Dendritic cell treated with granulocyte-macrophage colony-stimulating factor and Interleukin-4, amounts not matched to agents 40 ng/mL and 50 ng/mL, for 4 days (primary cell): ENCODE data around the gene ZBTB7C.

Experiments used
- H3K27ac Mint-ChIP-seq: one replicate; pipeline ENCODE4 v1.8.0; 2022; ENCODE audit warnings: mild to moderate bottlenecking, mixed read lengths
- H3K27me3 Mint-ChIP-seq: one replicate; pipeline ENCODE4 v1.8.0; 2022; ENCODE audit warnings: mild to moderate bottlenecking, mixed read lengths
- H3K36me3 Mint-ChIP-seq: one replicate; pipeline ENCODE4 v1.8.0; 2022; ENCODE audit warnings: low read depth, mixed read lengths
- H3K4me1 Mint-ChIP-seq: one replicate; pipeline ENCODE4 v1.8.0; 2022; ENCODE audit warnings: low read depth, mixed read lengths
- H3K4me3 Mint-ChIP-seq: one replicate; pipeline ENCODE4 v1.8.0; 2022; ENCODE audit warnings: mild to moderate bottlenecking, moderate library complexity, mixed read lengths
- H3K9me3 Mint-ChIP-seq: one replicate; pipeline ENCODE4 v1.8.0; 2022; ENCODE audit warnings: mixed read lengths
- intact Hi-C: fragments of 100-400 bp; cut with micrococcal nuclease; formaldehyde crosslinking; loops from one replicate; pipeline ENCODE4 v1.15.0; 2022

ZBTB7C gene

DNA sequence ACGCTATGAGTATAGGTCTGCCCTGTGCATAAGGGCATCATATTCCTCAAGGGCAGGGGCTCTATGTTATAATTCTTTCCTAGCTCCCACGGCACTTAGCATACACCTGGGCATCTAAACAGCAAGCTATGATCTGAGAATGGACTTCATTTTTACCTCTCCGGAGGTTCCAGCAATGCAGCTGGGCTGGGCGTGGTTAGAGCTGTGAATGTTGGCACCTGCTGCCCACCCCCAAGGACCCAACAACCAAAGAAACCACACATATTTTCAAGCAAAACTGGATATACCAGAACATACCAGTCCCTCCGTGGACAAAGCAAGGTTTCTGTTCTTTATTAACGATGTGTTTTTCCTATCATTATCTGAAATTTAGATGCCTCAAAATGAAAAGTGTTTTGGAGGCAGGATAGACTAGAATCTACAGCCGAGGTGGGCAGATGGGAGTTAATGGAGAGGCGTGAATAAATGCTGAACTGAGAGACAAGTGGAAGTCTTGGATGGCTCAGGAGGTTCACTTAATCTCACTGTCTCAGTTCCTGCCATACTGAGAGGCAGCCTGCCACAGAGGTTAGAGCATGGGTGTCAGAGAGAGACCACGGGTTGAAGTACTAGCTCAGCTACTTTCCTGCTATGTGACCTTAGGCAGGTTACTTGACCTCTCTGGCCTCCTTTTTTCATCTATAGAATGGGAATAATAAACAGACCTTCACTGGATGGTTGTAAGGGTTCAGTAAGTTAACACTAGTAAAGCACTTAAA is 292.1 kb downstream of the ZBTB7C start:
- peaks cover 16% of the 10 kb centered on the region for H3K27me3 Mint-ChIP-seq
- no peak overlapping the region for H3K4me3 Mint-ChIP-seq
- H3K36me3 Mint-ChIP-seq, result no peaks in the 10 kb centered on the region
- no peak overlapping the region for H3K27ac Mint-ChIP-seq
- H3K4me1 Mint-ChIP-seq, result no peaks in the 10 kb centered on the region
- no peaks in the 10 kb centered on the region for H3K9me3 Mint-ChIP-seq
- intact Hi-C loops, result no loop called here

DNA sequence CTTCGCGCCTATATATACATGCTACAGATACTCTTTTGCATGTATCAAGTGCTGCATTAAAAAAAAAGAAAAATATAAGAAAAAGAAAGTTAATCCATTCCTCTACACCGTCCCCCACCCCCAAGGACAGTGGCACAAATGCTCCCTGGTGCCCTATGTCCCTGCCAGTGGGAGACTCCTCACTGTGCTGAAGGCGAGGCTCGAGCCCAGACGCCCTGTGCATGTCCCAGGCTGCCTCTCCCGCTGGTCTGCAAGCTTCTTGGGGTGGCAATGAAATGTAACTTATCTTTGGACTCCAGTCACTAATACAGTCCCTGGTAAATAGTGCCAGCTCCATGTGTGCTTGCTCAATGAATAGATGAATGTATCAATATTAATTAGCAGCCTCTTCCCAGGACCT is 293.2 kb downstream of the ZBTB7C start:
- H3K36me3 Mint-ChIP-seq, result no peaks in the 10 kb centered on the region
- intact Hi-C loops, result no loop called here
- H3K4me1 Mint-ChIP-seq, result no peaks in the 10 kb centered on the region
- H3K4me3 Mint-ChIP-seq, result no peak overlapping the region
- no peak overlapping the region for H3K27ac Mint-ChIP-seq
- H3K27me3 Mint-ChIP-seq, result peaks cover 18% of the 10 kb centered on the region
- no peaks in the 10 kb centered on the region for H3K9me3 Mint-ChIP-seq

DNA sequence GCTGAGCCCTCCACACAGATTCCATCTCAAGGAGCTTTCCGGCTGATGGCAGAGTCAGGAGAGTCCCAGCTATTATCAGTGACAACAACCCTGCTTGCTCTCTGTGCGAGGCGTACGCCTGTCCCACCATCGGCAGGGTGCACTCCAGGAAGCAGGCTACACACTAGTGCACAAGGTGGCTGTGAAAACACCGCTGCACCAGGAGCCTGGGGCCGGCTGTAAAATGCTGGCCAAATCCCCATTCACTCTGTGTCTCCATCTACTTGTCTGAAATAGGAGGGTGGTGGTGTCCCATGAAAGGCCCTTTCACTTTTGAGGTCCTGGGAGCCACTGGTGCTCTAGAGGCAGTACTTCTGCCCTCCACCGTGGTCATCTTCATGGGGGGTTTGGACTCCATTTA is 295.5 kb downstream of the ZBTB7C start:
- no peak overlapping the region for H3K4me3 Mint-ChIP-seq
- H3K36me3 Mint-ChIP-seq, result no peaks in the 10 kb centered on the region
- H3K27me3 Mint-ChIP-seq, result peaks cover 13% of the 10 kb centered on the region
- intact Hi-C loops, result no loop called here
- no peak overlapping the region for H3K27ac Mint-ChIP-seq
- no peaks in the 10 kb centered on the region for H3K9me3 Mint-ChIP-seq
- no peaks in the 10 kb centered on the region for H3K4me1 Mint-ChIP-seq

DNA sequence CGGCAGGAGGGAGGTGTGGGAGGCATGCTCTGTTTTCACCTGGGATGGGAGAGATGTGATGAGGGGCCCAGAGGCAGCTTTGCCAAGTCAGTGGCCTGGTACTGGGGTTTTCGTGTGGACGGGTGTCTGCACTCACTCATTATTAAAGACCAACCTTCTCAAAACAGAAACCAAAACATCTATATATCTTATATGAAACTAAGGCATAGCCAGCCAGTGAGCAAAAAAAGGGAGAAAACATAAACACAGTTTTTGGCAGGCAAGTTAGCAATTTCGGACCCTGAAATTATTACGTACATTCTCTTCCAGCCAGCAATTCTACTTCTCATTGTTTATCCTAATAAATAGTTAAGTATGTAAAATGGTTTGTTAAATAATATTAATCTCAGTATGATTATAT is 297.6 kb downstream of the ZBTB7C start:
- intact Hi-C loops, result no loop called here
- Mint-ChIP-seq H3K27me3 (peaks cover 32% of the 10 kb centered on the region), H3K4me3 (no peak overlapping the region), H3K36me3 (no peaks in the 10 kb centered on the region), H3K27ac (no peak overlapping the region), H3K9me3 (no peaks in the 10 kb centered on the region), H3K4me1 (no peaks in the 10 kb centered on the region)

DNA sequence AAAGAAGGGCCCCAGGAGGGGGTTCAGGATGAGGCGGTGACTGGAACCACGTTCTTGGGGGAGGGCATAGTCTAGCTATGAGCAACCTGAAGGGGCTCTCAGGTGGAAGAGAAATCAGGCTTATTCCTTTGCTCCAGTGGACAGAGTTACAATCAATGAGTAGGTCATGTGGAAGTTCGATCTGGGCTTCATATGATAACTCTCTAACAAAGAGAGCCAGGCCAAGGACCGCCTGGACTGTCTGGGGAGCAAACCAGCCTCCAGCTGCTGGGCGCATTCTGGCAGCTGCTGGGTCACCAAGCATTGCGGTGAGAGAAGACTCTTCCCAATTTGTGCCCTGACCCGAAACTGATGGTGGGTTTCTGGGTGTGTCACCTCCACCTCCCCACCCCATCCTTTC is 298.4 kb downstream of the ZBTB7C start:
- H3K27ac Mint-ChIP-seq, result no peak overlapping the region

DNA sequence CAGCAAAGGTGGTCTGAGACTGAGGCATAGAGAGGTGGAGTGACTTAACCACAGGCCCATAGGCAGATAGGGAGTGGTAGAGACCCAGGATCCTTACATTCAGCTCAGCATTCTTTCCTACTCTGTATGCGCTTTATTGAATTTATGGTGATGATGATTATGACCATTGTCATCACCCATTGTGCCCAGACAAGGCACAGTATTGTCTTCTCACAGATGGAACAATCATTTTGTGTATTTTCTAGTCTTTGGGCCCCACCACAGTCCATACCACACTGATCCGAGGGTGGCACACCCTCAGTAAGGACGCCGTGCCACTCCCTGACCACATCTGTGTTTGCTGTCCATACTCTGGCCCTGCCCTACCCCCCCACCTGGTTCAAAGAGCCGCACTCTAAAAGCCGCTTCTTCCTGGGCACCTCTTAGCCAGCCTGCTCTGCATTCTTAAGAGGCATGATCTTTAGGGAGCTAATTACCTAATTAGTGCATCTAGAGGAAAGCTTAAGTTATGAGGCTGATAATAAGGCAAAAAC is 299.2 kb downstream of the ZBTB7C start:
- Mint-ChIP-seq H3K4me3 (no peak overlapping the region), H3K36me3 (no peaks in the 10 kb centered on the region), H3K4me1 (no peaks in the 10 kb centered on the region), H3K27me3 (peaks cover 37% of the 10 kb centered on the region), H3K27ac (no peak overlapping the region), H3K9me3 (no peaks in the 10 kb centered on the region)
- intact Hi-C loops, result no loop called here

More for the DNA sequence above, 298.4 kb downstream of the ZBTB7C start:
- Mint-ChIP-seq H3K4me3 (no peak overlapping the region), H3K4me1 (no peaks in the 10 kb centered on the region), H3K27me3 (peaks cover 36% of the 10 kb centered on the region), H3K9me3 (no peaks in the 10 kb centered on the region), H3K36me3 (no peaks in the 10 kb centered on the region)
- intact Hi-C loops, result no loop called here

DNA sequence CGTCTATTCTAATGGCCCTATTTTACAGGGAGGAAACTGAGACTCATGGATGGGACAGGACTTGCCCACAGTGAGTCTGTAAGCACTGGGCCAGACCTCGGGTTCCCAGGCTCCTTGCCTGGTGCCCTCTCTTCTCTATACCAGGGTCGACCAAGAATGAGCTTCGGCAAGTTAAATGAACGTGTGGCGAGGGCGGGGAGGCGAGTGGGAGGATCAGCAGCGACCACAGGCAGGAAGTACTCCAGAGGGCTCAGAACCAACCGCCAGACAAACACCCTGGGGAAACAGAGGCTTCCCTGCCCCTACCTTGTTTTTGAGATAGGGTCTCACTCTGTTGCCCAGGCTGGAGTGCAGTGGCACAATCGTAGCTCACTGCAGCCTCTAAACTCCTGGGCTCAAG is 301.0 kb downstream of the ZBTB7C start:
- Mint-ChIP-seq H3K4me1 (no peaks in the 10 kb centered on the region), H3K9me3 (no peaks in the 10 kb centered on the region), H3K27me3 (peaks cover 36% of the 10 kb centered on the region), H3K27ac (no peak overlapping the region), H3K36me3 (no peaks in the 10 kb centered on the region), H3K4me3 (no peak overlapping the region)
- intact Hi-C loops, result no loop called here

DNA sequence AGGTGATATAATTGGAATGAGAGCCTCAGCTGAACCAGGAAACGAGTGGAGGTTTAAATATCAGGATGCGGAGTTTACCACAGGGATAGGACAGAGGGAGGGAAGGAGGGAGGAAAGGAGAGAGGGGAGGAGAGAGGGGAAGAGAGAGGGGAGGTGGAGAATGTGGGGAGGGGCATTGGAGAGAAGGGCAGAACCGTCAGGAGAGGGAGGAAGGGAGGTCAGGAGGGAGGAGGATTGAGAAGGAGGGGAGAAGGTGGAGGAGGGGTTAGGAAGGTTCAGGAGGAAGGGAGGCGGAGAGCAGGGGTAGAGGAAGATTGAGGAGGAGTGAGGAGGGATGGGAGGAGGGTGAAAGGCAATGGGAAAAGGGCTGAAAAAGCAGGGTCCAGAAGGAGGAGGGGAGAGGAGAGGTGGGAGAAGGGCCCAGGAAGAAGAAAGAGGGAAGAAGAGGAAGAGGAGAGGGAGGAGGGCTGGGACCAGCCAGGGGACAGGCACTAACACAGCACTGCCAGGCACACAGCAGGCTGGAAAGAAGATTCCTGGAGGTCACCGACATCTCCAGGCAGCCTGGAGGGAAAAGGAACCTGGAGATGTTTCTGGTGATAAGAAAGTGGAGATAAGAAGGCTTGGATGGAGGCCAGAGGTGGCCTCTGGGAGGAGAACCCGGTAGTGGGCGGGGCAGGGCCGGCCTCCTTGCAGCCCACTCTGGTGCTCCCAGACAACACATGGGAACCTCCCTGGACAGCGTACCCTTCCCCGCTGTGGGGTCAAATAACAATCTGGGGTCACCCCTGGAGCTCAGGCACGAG is 302.0 kb downstream of the ZBTB7C start:
- no peaks in the 10 kb centered on the region for H3K36me3 Mint-ChIP-seq
- H3K27ac Mint-ChIP-seq, result no peak overlapping the region
- H3K4me1 Mint-ChIP-seq, result no peaks in the 10 kb centered on the region
- no peak overlapping the region for H3K4me3 Mint-ChIP-seq
- peaks cover 36% of the 10 kb centered on the region for H3K27me3 Mint-ChIP-seq
- no peaks in the 10 kb centered on the region for H3K9me3 Mint-ChIP-seq
- intact Hi-C loops, result no loop called here

DNA sequence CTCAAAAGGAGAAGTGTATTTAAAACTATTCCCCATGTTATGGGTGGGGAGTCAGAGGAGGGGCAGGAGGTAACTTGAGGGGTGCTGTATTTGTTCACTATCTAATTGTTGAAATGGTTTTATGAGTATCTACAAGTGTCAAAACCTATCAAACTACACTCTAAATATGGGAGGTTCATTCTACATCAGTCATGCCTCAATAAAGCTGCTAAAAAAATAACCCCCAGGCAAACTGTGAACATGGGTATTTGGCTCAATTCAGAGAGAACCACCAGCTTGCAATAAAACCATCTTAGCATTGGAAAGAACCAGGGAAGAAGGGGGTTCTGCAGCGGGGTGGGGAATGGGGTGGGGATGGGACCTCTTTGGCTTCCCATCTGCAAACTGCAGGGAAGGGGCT is 302.7 kb downstream of the ZBTB7C start:
- Mint-ChIP-seq H3K9me3 (no peaks in the 10 kb centered on the region), H3K4me1 (no peaks in the 10 kb centered on the region), H3K36me3 (no peaks in the 10 kb centered on the region), H3K27ac (no peak overlapping the region), H3K4me3 (no peak overlapping the region), H3K27me3 (peaks cover 36% of the 10 kb centered on the region)
- intact Hi-C loops, result no loop called here

DNA sequence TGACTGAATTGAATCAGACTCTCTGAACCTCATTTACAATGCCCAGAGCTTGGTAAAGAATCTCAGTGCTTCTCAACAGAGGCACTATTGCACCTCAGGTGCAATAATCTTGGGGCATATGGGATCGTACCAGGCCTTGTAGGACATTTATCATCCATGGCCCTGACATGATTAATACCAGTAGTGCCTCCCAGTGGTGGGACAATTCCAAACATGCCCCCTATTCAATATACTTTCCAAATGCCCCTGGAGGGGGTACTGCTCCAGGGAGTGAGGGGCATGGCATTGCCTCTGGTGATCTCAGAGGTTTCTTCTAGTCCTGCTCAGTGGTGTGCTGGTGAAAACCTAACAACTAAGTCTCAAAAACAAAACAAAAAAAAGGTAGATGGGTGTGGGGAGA is 303.9 kb downstream of the ZBTB7C start:
- H3K4me1 Mint-ChIP-seq, result peaks cover 5% of the 10 kb centered on the region
- H3K4me3 Mint-ChIP-seq, result no peak overlapping the region
- H3K27ac Mint-ChIP-seq, result no peak overlapping the region
- peaks cover 35% of the 10 kb centered on the region for H3K27me3 Mint-ChIP-seq
- H3K9me3 Mint-ChIP-seq, result no peaks in the 10 kb centered on the region
- intact Hi-C loops, result no loop called here
- no peaks in the 10 kb centered on the region for H3K36me3 Mint-ChIP-seq

DNA sequence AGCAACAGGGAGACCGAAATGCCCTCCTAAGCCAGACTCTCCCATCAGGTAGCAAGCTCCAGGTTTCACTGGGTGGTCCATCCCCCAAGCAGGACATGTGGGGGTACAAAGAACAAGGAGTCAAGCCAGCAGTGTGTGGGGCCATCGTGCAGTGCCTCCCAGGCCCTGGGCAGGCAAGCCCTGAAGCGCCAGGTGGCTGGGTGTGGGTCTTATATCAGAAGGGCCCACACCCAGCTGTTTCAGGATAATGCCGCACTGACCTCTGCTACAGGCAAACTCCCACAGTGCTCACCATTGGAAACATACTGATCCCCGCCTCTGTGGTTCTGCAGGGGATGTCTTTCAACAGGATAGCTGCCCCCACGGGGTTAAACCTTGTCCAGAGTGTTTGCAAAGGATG is 304.5 kb downstream of the ZBTB7C start:
- H3K4me3 Mint-ChIP-seq, result no peak overlapping the region
- H3K36me3 Mint-ChIP-seq, result no peaks in the 10 kb centered on the region
- H3K4me1 Mint-ChIP-seq, result peaks cover 5% of the 10 kb centered on the region
- H3K27me3 Mint-ChIP-seq, result peaks cover 39% of the 10 kb centered on the region
- H3K9me3 Mint-ChIP-seq, result no peaks in the 10 kb centered on the region
- intact Hi-C loops, result no loop called here
- no peak overlapping the region for H3K27ac Mint-ChIP-seq

DNA sequence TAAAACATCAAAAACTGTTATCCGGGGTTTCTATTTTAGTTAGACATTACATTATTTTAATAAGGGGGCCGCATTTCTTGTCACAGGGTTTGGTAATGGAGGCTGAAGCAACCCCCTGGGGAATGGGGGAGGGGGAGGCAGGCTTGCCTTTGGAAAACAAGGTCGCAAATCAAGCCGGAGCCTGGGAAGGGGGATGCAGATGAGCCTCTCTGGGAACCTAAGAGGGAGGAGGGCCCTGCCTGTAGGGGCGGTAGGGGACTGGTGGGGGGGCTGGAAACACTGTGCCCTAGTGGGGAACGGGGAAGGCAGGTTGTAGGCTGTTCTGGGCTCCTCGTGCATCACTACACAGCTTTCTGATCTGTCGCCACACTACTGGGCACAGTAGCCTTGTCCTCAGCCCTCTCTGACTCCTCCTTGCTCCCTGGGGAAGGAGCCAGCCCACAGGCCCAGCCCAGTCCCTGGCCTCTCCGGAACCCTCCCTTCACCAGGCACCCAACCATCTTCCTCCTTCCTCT is 308.5 kb downstream of the ZBTB7C start:
- no peak overlapping the region for H3K27ac Mint-ChIP-seq
- H3K4me1 Mint-ChIP-seq, result peaks cover 5% of the 10 kb centered on the region
- H3K27me3 Mint-ChIP-seq, result peaks cover 20% of the 10 kb centered on the region
- no peaks in the 10 kb centered on the region for H3K9me3 Mint-ChIP-seq
- no peaks in the 10 kb centered on the region for H3K36me3 Mint-ChIP-seq
- intact Hi-C loops, result no loop called here
- H3K4me3 Mint-ChIP-seq, result no peak overlapping the region

DNA sequence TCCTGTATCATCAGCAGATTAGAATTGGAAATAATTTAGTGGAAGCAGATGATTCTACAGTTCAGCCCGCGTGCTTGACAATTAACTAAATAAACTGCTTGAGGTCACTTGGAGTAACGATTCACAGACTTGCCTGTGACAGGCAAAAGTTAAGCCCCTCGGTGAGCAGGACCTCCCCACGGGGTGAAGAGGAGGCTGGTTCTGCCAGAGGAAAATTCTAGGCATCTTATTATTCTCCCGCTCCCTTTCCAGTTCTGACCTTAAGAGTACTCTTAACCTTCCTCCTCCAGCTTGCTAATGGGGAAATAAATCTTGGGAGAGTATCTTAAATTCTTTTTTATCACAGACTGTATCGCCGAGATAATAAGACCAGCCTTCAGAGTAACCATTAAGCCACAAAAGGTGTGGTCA is 309.0 kb downstream of the ZBTB7C start:
- Mint-ChIP-seq H3K4me1 (peaks cover 5% of the 10 kb centered on the region), H3K9me3 (no peaks in the 10 kb centered on the region), H3K4me3 (no peak overlapping the region), H3K27ac (no peak overlapping the region), H3K36me3 (no peaks in the 10 kb centered on the region), H3K27me3 (peaks cover 20% of the 10 kb centered on the region)
- intact Hi-C loops, result no loop called here

DNA sequence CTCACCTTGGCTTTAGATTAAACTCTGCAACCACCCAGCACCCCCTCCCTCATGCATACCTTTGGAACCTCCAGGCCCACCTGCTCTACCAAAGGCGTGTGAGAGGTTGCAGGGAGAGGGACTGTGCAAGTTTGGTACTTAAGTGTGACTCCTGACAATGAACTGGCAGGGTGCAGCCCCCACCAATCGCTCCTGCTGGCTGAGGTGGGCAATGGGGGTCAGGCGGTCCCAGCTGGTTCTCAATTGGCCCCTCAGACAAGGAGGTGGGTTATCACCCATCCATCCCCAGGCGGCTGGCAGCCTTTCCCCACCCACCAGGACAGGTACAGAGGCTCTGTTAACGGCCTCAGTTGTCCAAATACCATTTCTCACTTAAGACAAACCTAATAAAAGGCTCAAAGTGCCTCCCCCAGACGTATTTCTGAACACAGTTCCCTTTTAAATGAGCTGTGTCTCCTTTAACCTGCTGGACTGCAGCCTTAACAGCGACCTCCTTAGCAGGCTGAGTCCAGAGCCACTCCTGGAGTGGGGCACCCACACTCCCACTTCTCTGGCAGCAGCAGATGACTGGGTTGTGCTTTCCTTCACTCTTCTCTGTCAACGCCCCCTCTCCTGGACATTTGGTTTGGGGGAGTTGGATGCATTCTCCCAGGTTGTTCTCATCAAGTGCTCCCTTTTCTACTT is 309.6 kb downstream of the ZBTB7C start:
- Mint-ChIP-seq H3K4me3 (no peak overlapping the region), H3K9me3 (no peaks in the 10 kb centered on the region), H3K36me3 (no peaks in the 10 kb centered on the region), H3K27ac (no peak overlapping the region), H3K27me3 (peaks cover 22% of the 10 kb centered on the region), H3K4me1 (peaks cover 5% of the 10 kb centered on the region)
- intact Hi-C loops, result no loop called here
